Heart left ventricle (tissue), 16 donors: ENCODE data around the gene SENP8. TPM values are rescaled to one million over a fixed set of nuclear protein-coding genes. Genes with fewer than 3 reads are reported as not detected.

ENCODE experiments used
- ATAC-seq, 4 donors: fragments of 200-7000 bp; cut with Tn5 transposase; one replicate each; pipeline ENCODE4 v1.9.1; 2020 to 2022; ENCODE audit warnings: moderate library complexity in 4 of 4, mild to moderate bottlenecking in 3 of 4, moderate number of reproducible peaks in 1 of 4
- DNase-seq, 5 donors: peaks; one replicate each; pipeline ENCODE4 v3.0.0-alpha.2; 2020
- H3K27ac ChIP-seq, 12 donors: fragments of 200-600 bp; sonication (generic) in 4 of 12; one replicate each; pipeline versions ENCODE4 v1.5.0 to v1.8.0; 2016 to 2022; ENCODE audit warnings: mild to moderate bottlenecking in 2 of 12
- H3K27me3 ChIP-seq, 9 donors: fragments of 200-600 bp; sonication (generic) in 2 of 9; one replicate each; pipeline versions ENCODE4 v1.5.1 to v1.8.0; 2016 to 2022; ENCODE audit warnings: mild to moderate bottlenecking in 3 of 9
- H3K36me3 ChIP-seq, 9 donors: fragments of 200-600 bp; sonication (generic) in 2 of 9; one replicate each; pipeline versions ENCODE4 v1.5.0 to v1.8.0; 2018 to 2022; ENCODE audit warnings: mild to moderate bottlenecking in 2 of 9
- H3K4me1 ChIP-seq, 12 donors: fragments of 200-600 bp; sonication (generic) in 4 of 12; one replicate each; pipeline versions ENCODE4 v1.5.0 to v1.8.0; 2016 to 2022; ENCODE audit warnings: mild to moderate bottlenecking in 3 of 12
- H3K4me3 ChIP-seq, 12 donors: fragments of 200-600 bp; sonication (generic) in 4 of 12; one replicate each; pipeline versions ENCODE4 v1.5.0 to v1.8.0; 2017 to 2022; ENCODE audit warnings: mild to moderate bottlenecking in 9 of 12, moderate library complexity in 4 of 12
- H3K9me3 ChIP-seq, 12 donors: fragments of 200-600 bp; sonication (generic) in 4 of 12; one replicate each; pipeline versions ENCODE4 v1.5.0 to v1.8.0; 2016 to 2022; ENCODE audit warnings: mild to moderate bottlenecking in 1 of 12
- POLR2A ChIP-seq, 2 donors: fragments of 450-650 bp; IDR thresholded peaks; one replicate each; pipeline ENCODE4 v1.6.1; 2017; ENCODE audit warnings: antibody characterized with exemption in 2 of 2, mild to moderate bottlenecking in 2 of 2, moderate library complexity in 2 of 2
- WGBS, 4 donors: extraction: QIAGEN DNeasy Blood & Tissue Kit in 2 of 4; methylation state at CpG; one replicate each; pipeline versions ENCODE4 v1.1.5 to v1.1.7; 2013 to 2018; 5-methylcytosine and 5-hydroxymethylcytosine counted together
- intact Hi-C, 10 donors: fragments of 100-400 bp; cut with DNase I; formaldehyde crosslinking; loops; one replicate each; pipeline versions ENCODE4 v1.11.1 to v1.14.2; 2022
- polyA plus RNA-seq, 2 donors: library from polyadenylated mRNA; stranded (reverse); fragments of 200-250 nt; gene quantifications; one replicate each; pipeline ENCODE4 v1.2.3, GENCODE V29; 2013
- total RNA-seq, 9 donors: library from RNA; depleted of rRNA in 2 of 9; stranded (reverse); fragments of >200 nt in 2 of 9; fragmentation: NEBNext Ultra II Directional in 3 of 9; extraction: Animal tissue kit (Norgen Biotek cat#: 25700) in 3 of 9; gene quantifications; one replicate each; pipeline versions ENCODE4 v1.1.0 to v1.2.4, GENCODE V29; 2016 to 2023
- TF ChIP-seq, protein P1 (sequence below), 12 donors: fragments of 200-600 bp; sonication (generic) in 4 of 12; IDR thresholded peaks; one replicate each; pipeline versions ENCODE4 v1.5.0 to v1.8.0; 2018 to 2022; ENCODE audit warnings: antibody characterized with exemption in 12 of 12, mild to moderate bottlenecking in 5 of 12
- donor health status: ischemic (EF 13 %, LVEDD 7.1; RV severe dilation, severe dysfunction).
- donor health status: healthy with polysubstance abuse.
- donor health status: DM: no; HTN: yes; CAD: no.
- donor health status: DM: no; HTN: no; CAD: no.
- donor health status: ischemic (EF 25% LVEDD 6.9; RV normal size, moderate dysfunction).
- donor health status: ischemic (EF 25% LVEDD 5.7; RV mildly dilated, moderate dysfunction).
- donor health status: healthy.
- donor health status: DM: yes; HTN: yes; CAD: no.
- donor health status: ischemic (EF 35%, LVEDD 5.7; RV mildly dilated, moderate dysfunction).
- donor health status: nonischemic (EF 11% LVEDD 7.7; RV severe dilation, severe dysfunction).
- donor health status: DM: yes; HTN: yes; CAD: no.
- donor health status: PGD.
- donor health status: ischemic (EF 29% LVEDD 5.4; RV normal size, mild dysfunction).
- donor health status: nonischemic (EF 23%, LVEDD 6.1; RV moderate dilation, normal function).

Gene SENP8
- total and polyA plus RNA-seq, 11 donors = 2.1 to 7.6 (median 4.7) TPM

DNA sequence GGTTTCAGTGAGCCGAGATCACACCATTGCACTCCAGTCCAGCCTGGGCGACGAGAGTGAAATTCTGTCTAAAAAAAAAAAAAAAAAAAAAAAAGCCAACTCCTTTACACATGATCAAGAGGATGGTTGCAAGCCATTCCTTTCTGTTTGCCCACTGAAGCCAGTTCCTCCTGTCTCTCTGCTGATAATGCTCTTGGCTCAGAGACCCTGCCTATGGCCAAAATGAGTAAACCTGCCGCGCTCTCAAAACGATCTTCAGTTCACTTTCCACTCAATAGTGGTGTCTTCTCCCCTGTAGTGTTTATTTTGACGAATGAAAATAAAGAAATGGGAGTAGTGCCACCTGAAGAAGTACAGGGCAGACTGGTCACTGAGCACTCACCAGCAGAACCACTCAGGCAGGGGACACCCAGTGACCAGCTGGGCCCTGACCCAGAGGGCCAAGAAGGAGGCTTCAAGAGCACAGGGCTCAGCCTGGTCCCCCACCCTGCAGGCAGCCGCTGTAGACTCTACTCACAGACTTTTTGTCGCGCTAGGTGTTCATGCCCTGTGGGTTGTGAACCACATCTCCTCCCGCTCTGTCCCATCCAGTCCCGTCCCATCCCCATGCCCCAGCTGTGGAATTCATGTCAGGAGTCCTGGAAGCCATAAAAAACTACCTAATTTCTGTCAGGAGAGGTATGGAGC is 55.8 kb downstream of the SENP8 start:
- 87 to 95% (median 91%) methylated on average over 12 of the region's 12 CpGs for WGBS, 4 donors
- H3K27me3 ChIP-seq = no peaks in the 10 kb centered on the region
- intact Hi-C loops = no loop called here
- DNase-seq = no peak
- no peaks in the 10 kb centered on the region for H3K9me3 ChIP-seq
- H3K4me3 ChIP-seq = no peak overlapping the region
- no peak for TF ChIP-seq POLR2A (IDR thresholded peaks at IDR 0.05)
- TF ChIP-seq, protein P1, sequence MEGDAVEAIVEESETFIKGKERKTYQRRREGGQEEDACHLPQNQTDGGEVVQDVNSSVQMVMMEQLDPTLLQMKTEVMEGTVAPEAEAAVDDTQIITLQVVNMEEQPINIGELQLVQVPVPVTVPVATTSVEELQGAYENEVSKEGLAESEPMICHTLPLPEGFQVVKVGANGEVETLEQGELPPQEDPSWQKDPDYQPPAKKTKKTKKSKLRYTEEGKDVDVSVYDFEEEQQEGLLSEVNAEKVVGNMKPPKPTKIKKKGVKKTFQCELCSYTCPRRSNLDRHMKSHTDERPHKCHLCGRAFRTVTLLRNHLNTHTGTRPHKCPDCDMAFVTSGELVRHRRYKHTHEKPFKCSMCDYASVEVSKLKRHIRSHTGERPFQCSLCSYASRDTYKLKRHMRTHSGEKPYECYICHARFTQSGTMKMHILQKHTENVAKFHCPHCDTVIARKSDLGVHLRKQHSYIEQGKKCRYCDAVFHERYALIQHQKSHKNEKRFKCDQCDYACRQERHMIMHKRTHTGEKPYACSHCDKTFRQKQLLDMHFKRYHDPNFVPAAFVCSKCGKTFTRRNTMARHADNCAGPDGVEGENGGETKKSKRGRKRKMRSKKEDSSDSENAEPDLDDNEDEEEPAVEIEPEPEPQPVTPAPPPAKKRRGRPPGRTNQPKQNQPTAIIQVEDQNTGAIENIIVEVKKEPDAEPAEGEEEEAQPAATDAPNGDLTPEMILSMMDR (IDR thresholded peaks at IDR 0.05) = no peak
- peaks cover 0 to 4% (median 0%) of the 10 kb centered on the region in 12 donors for H3K4me1 ChIP-seq
- ATAC-seq = no peak
- H3K36me3 ChIP-seq = no peaks in the 10 kb centered on the region
- no peak overlapping the region for H3K27ac ChIP-seq

DNA sequence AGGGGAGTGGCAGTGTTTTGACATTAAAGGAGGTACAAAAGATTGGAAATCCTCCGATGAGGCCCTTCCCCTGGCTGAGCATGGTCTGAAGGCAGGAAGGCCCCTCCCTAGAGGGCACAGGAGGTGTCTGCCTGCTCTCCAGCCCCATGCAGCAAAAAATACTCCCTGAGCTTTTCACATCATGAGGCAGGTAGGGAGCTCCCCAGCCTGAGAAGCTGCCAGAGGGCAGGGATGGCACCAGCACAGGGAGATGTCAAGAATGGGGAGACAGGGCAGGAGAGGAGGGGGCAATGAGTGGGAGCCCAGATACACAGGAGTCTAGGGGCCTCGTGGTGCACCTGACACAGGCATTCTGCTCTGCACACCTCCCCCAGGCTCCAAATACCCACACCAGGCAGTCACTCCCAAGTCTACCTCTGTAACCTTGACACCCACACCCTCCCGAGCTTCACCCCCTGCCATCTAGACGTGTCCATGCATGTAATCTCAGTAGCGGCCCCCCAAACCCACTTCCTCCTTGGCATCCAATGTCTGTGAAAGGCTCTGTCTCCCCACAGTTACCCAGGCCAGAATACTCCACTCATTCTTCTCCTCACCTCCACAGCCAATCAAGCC is 56.5 kb downstream of the SENP8 start:
- no peak for ATAC-seq
- no peak overlapping the region for H3K27ac ChIP-seq
- no peak for DNase-seq
- peaks cover 0 to 7% (median 3%) of the 10 kb centered on the region in 12 donors for H3K4me1 ChIP-seq
- WGBS, 4 donors = 71 to 86% (median 77%) methylated on average over 5 of the region's 5 CpGs
- TF ChIP-seq POLR2A (IDR thresholded peaks at IDR 0.05) = no peak
- TF ChIP-seq, protein P1 (IDR thresholded peaks at IDR 0.05) = no peak
- no peaks in the 10 kb centered on the region for H3K9me3 ChIP-seq
- H3K4me3 ChIP-seq = no peak overlapping the region
- no peaks in the 10 kb centered on the region for H3K27me3 ChIP-seq
- no peaks in the 10 kb centered on the region for H3K36me3 ChIP-seq
- intact Hi-C loops = no loop called here

DNA sequence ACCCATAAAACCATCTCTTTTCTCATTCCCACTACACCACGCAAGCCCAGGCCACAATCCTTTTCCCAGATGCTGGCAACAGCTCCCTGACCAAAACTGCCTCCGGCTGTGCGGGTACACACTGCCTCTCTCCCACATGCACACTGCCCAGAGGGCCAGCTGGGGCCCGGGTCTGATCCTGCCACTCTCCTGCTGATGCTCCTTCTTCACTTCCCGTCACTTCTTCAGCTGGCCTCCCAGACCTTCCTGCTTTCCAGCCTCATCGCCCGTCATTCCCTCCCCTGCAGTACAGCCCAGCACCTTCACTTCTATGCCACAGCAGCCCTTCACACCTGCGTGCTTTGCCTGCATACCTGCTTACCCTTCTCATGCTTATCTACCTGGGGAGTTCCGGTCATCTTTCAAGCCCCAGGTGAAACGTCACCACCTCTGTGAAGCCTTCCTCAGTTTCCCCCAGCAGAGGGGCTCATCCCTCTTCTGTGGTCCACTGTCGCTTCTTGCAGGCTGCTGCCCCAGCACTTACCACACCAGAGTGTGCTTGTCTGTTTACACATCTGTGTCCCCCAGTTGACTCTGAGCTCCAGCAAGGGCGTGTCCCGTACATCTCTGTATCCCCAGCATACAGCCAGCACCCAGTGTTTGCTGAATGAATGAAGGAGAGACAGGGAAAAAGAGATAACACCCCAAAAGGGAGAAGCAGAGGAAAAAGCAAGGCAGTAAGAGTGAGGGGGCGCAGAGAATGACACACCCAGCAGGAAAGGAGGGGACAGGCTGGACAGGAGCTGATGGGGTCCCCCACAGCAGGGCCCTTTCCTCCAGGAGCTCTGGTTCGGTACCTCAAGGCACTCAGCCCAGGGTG is 57.2 kb downstream of the SENP8 start:
- H3K27ac ChIP-seq = no peak overlapping the region
- WGBS, 4 donors = 90 to 93% (median 92%) methylated on average over 15 of the region's 15 CpGs
- H3K36me3 ChIP-seq = no peaks in the 10 kb centered on the region
- ATAC-seq (no peak), DNase-seq (no peak)
- no peaks in the 10 kb centered on the region for H3K9me3 ChIP-seq
- no peak overlapping the region for H3K4me3 ChIP-seq
- H3K4me1 ChIP-seq = peaks cover 0 to 14% (median 10%) of the 10 kb centered on the region in 12 donors
- H3K27me3 ChIP-seq = no peaks in the 10 kb centered on the region
- intact Hi-C loops = no loop called here
- TF ChIP-seq, protein P1 (IDR thresholded peaks at IDR 0.05) = no peak
- TF ChIP-seq POLR2A (IDR thresholded peaks at IDR 0.05) = no peak

DNA sequence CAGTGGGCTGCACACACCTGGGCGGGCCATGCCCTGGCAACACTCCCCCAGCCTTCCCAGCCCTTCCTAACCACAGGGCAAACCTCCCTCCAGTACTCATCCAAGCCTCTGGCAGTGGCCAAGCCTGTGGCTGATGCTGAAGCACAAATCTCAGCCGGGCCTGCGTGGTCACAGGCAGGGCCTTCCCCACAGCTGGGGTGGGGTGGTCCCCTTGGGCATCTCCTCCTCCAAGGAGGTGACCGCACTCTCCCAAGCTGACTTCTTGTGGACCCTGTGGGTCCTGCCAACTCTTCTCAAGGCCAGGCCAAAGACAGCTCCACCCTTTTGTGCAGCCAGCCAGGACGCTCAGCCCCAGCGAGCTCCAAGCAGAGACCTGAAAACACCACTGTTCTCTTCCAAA is 58.0 kb downstream of the SENP8 start:
- no peak overlapping the region for H3K27ac ChIP-seq
- intact Hi-C loops = no loop called here
- H3K9me3 ChIP-seq = no peaks in the 10 kb centered on the region
- TF ChIP-seq, protein P1 (IDR thresholded peaks at IDR 0.05) = no peak
- TF ChIP-seq POLR2A (IDR thresholded peaks at IDR 0.05) = no peak
- peaks cover 0 to 17% (median 10%) of the 10 kb centered on the region in 12 donors for H3K4me1 ChIP-seq
- no peaks in the 10 kb centered on the region for H3K36me3 ChIP-seq
- 78 to 88% (median 84%) methylated on average over 5 to 6 of the region's 6 CpGs for WGBS, 4 donors
- H3K4me3 ChIP-seq = no peak overlapping the region
- ATAC-seq (peak in 1 of 4 donors; percentile 29), DNase-seq (no peak)
- H3K27me3 ChIP-seq = no peaks in the 10 kb centered on the region
